Thoracic aorta (tissue), 2 donors: ENCODE results near the gene COX14. TPM values are rescaled to one million over a fixed set of nuclear protein-coding genes. Genes with fewer than 3 reads are reported as not detected.

ENCODE experiments used
- ATAC-seq: fragments of 150-250 bp; one replicate; pipeline ENCODE4 v1.8.0; 2017; ENCODE audit warnings: low read depth; ENCODE audit not compliant: insufficient number of reproducible peaks, low FRiP score
- DNase-seq: peaks from one replicate; pipeline ENCODE4 v3.0.0-alpha.2; 2020; ENCODE audit warnings: low spot score
- H3K27ac ChIP-seq, 2 donors: fragments of 200-600 bp; sonication (generic); 1 replicate in 1 of 2; 2 replicates in 1 of 2; pipeline ENCODE4 v1.5.1; 2016; ENCODE audit warnings: mild to moderate bottlenecking in 2 of 2, moderate library complexity in 2 of 2
- H3K27me3 ChIP-seq: fragments of 200-600 bp; sonication (generic); replicated peaks from 2 replicates; pipeline ENCODE4 v1.6.0; 2016; ENCODE audit warnings: mild to moderate bottlenecking; ENCODE audit not compliant: insufficient read depth
- H3K36me3 ChIP-seq: fragments of 200-600 bp; sonication (generic); one replicate; pipeline ENCODE4 v1.5.1; 2016
- H3K4me1 ChIP-seq, 2 donors: fragments of 200-600 bp; sonication (generic); 1 replicate in 1 of 2; 2 replicates in 1 of 2; pipeline versions ENCODE4 v1.5.1 to v1.6.0; 2016; ENCODE audit warnings: low read depth in 2 of 2, mild to moderate bottlenecking in 1 of 2; ENCODE audit not compliant: control insufficient read depth in 1 of 2
- H3K4me3 ChIP-seq: fragments of 200-600 bp; sonication (generic); 2 replicates; pipeline ENCODE4 v1.5.1; 2016; ENCODE audit warnings: mild to moderate bottlenecking
- H3K9me3 ChIP-seq: fragments of 200-600 bp; sonication (generic); 2 replicates; pipeline ENCODE4 v1.5.1; 2016
- CTCF ChIP-seq: fragments of 200-600 bp; sonication (generic); IDR thresholded peaks from one replicate; pipeline ENCODE4 v1.5.1; 2019; ENCODE audit warnings: antibody characterized with exemption
- total RNA-seq, 2 donors: library from RNA; depleted of rRNA; stranded (reverse); fragments of >200 nt; gene quantifications; one replicate each; pipeline versions ENCODE4 v1.1.0 to v1.2.3, GENCODE V29; 2016

COX14 gene
- total RNA-seq, 2 donors from 2014 or later = 50.8 to 57.2 TPM

GRCh38 chr12:50104417-50105366 lies 7.3 kb upstream of the COX14 start:
- Histone ChIP-seq H3K27ac (no peak overlapping the region), H3K4me3 (no peak overlapping the region), H3K9me3 (no peaks in the 10 kb centered on the region), H3K4me1 (peaks cover 11 to 22% of the 10 kb centered on the region in 2 donors), H3K27me3 (no peaks in the 10 kb centered on the region), H3K36me3 (no peaks in the 10 kb centered on the region)
- no peak for TF ChIP-seq CTCF
- ATAC-seq (no peak), DNase-seq (no peak)

GRCh38 chr12:50105913-50106450 lies 6.1 kb upstream of the COX14 start:
- Histone ChIP-seq H3K4me3 (no peak overlapping the region), H3K4me1 (peaks cover 22 to 35% of the 10 kb centered on the region in 2 donors), H3K27me3 (no peaks in the 10 kb centered on the region), H3K27ac (no peak overlapping the region), H3K9me3 (no peaks in the 10 kb centered on the region), H3K36me3 (no peaks in the 10 kb centered on the region)
- DNase-seq (no peak), ATAC-seq (no peak)
- no peak for TF ChIP-seq CTCF

- H3K9me3 ChIP-seq = no peaks in the 10 kb centered on the region
- H3K4me1 ChIP-seq = peaks cover 27 to 41% of the 10 kb centered on the region in 2 donors
- H3K27me3 ChIP-seq = no peaks in the 10 kb centered on the region
- H3K27ac ChIP-seq = no peak overlapping the region
- no peak for TF ChIP-seq CTCF
- no peak for ATAC-seq
- no peak for DNase-seq
- no peak overlapping the region for H3K4me3 ChIP-seq
- no peaks in the 10 kb centered on the region for H3K36me3 ChIP-seq
These were observed 5.1 kb upstream of the COX14 start for GRCh38 chr12:50106907-50107306.

- H3K4me3 ChIP-seq = no peak overlapping the region
- ATAC-seq (no peak), DNase-seq (no peak)
- no peaks in the 10 kb centered on the region for H3K36me3 ChIP-seq
- no peaks in the 10 kb centered on the region for H3K27me3 ChIP-seq
- TF ChIP-seq CTCF = no peak
- no peaks in the 10 kb centered on the region for H3K9me3 ChIP-seq
- H3K4me1 ChIP-seq = peaks cover 27 to 41% of the 10 kb centered on the region in 2 donors
- H3K27ac ChIP-seq = no peak overlapping the region
These were observed 4.4 kb upstream of the COX14 start for GRCh38 chr12:50107416-50108268.

DNA sequence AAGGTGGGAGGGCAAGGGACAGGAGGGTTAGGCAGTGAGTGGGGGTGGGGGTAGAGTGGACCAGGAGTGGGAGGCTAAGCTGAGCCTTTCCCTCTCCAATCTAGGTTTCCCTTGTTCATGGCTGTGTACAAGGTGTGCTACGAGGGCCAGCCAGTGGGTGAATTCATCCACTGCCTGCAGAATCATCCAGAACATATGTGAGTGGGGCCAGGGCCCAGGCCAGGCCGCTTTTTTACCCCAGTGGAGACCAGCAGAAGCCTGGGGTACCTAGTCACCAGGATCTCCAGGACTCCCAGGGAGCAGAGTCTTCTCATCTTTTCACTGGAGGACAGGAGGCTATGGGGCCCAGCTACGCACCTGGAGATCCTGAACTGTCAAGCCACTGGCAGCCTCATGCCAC lies 2.7 kb upstream of the COX14 start:
- Histone ChIP-seq H3K4me3 (no peak overlapping the region), H3K27ac (peak overlapping the region; percentile 96 to 99), H3K27me3 (no peaks in the 10 kb centered on the region), H3K4me1 (peaks cover 35 to 42% of the 10 kb centered on the region in 2 donors), H3K9me3 (no peaks in the 10 kb centered on the region), H3K36me3 (no peaks in the 10 kb centered on the region)
- no peak for TF ChIP-seq CTCF
- no peak for ATAC-seq
- no peak for DNase-seq
